NCI-H1436 treated with DMSO at 0.1 percent for 48 hours (cell line): Measurements from ENCODE around the gene CA4.
"Not testable (repeated sequence)": the region's sequence is repeated elsewhere in the genome, so short reads cannot be mapped to it uniquely, and the experiment has no call there.

Experiments
- DNase-seq: peaks from one replicate; lab custom pipeline; 2025; lab: John Stamatoyannopoulos, UW

Gene CA4

GRCh38 chr17:60149691-60150582, at the start of gene CA4:
CA4 (plus strand) TSS chr17:60149973; CDS start chr17:60150035, 62 bp downstream.
- no peak for DNase-seq

GRCh38 chr17:60100577-60100976, 49.2 kb upstream of the CA4 start:
- not testable (repeated sequence) for DNase-seq

GRCh38 chr17:60102015-60102631, 47.6 kb upstream of the CA4 start:
- DNase-seq = not testable (repeated sequence)

GRCh38 chr17:60102632-60103096, 47.1 kb upstream of the CA4 start:
- DNase-seq = no peak

GRCh38 chr17:60103957-60104356, 45.8 kb upstream of the CA4 start:
- DNase-seq = no peak

- no peak for DNase-seq
Observed at GRCh38 chr17:60106340-60107059, 43.3 kb upstream of the CA4 start.

- no peak for DNase-seq
Observed at GRCh38 chr17:60107526-60108257, 42.1 kb upstream of the CA4 start.

- not testable (repeated sequence) for DNase-seq
Observed at GRCh38 chr17:60108309-60108708, 41.5 kb upstream of the CA4 start.

- no peak for DNase-seq
Observed at GRCh38 chr17:60108712-60109111, 41.1 kb upstream of the CA4 start.

- no peak for DNase-seq
Observed at GRCh38 chr17:60109161-60109560, 40.6 kb upstream of the CA4 start.

- DNase-seq = no peak
Observed at GRCh38 chr17:60110586-60110985, 39.2 kb upstream of the CA4 start.

- DNase-seq = not testable (repeated sequence)
Observed at GRCh38 chr17:60111661-60112060, 38.1 kb upstream of the CA4 start.

GRCh38 chr17:60115364-60115763, 34.4 kb upstream of the CA4 start:
- DNase-seq = not testable (repeated sequence)

GRCh38 chr17:60116196-60116595, 33.6 kb upstream of the CA4 start:
- DNase-seq = not testable (repeated sequence)

- DNase-seq = not testable (repeated sequence)
Observed at GRCh38 chr17:60119162-60119561, 30.6 kb upstream of the CA4 start.

GRCh38 chr17:60119807-60120748, 29.7 kb upstream of the CA4 start:
- DNase-seq = not testable (repeated sequence)

- DNase-seq = no peak
Observed at GRCh38 chr17:60127068-60128064, 22.4 kb upstream of the CA4 start.

GRCh38 chr17:60128171-60128859, 21.5 kb upstream of the CA4 start:
- no peak for DNase-seq

- no peak for DNase-seq
Observed at GRCh38 chr17:60129164-60129563, 20.6 kb upstream of the CA4 start.
